Muscle layer of colon (tissue), 2 donors: ENCODE measurements around the gene SPDYE6.
"Not testable (repeated sequence)": the region's sequence is repeated elsewhere in the genome, so short reads cannot be mapped to it uniquely, and the experiment has no call there.

ENCODE experiments used
- H3K27ac ChIP-seq: one replicate; pipeline ENCODE4 v1.7.0; 2013; ENCODE audit warnings: low read depth, mild to moderate bottlenecking, low read length, moderate library complexity
- H3K27me3 ChIP-seq, 2 donors: one replicate each; pipeline ENCODE4 v1.7.0; 2013; ENCODE audit warnings: low read length in 2 of 2, mild to moderate bottlenecking in 2 of 2; ENCODE audit not compliant: insufficient read depth in 2 of 2, control insufficient read depth in 1 of 2
- H3K36me3 ChIP-seq: one replicate; pipeline ENCODE4 v1.7.0; 2013; ENCODE audit warnings: mild to moderate bottlenecking, low read length; ENCODE audit not compliant: insufficient read depth
- H3K4me1 ChIP-seq: one replicate; pipeline ENCODE4 v1.7.0; 2013; ENCODE audit warnings: mild to moderate bottlenecking, low read length; ENCODE audit not compliant: insufficient read depth
- H3K4me3 ChIP-seq, 2 donors: one replicate each; pipeline ENCODE4 v1.7.0; 2013; ENCODE audit warnings: low read length in 2 of 2, low read depth in 1 of 2, mild to moderate bottlenecking in 1 of 2, moderate library complexity in 1 of 2
- H3K9ac ChIP-seq: one replicate; pipeline ENCODE4 v1.7.0; 2013; ENCODE audit warnings: low read length
- H3K9me3 ChIP-seq: one replicate; pipeline ENCODE4 v1.7.0; 2013; ENCODE audit warnings: mild to moderate bottlenecking, low read length
- donor health status: abdominal sarcoma.
- donor health status: Adenocarcinoma of cecum.

The SPDYE6 gene

DNA sequence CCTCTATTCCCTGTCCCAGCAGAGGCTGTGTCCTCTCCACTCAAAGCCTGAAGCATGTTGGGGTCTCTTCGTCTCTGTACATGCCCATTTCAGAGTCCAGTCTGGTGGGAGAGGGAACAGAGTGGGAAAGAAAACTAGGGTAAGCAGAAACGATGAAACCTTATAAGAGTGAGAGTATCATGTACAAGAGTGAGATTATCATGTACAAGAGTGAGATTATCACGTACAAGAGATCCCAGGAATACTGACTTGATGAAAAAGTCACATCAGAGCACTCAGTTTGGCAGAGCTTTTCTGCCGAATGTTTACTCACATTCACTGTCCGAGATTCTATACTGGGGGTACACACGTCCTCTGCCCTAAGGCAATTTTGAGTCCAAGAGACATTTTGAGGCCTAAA is at the start of gene SPDYE6:
Gene SPDYE6 (minus strand): TSS at position 101 of the 400 bp plus-strand sequence. CDS start 421 bp downstream, outside the sequence.
- H3K27ac ChIP-seq, H3K4me3 ChIP-seq, H3K9ac ChIP-seq, H3K4me1 ChIP-seq, H3K27me3 ChIP-seq, H3K36me3 ChIP-seq, H3K9me3 ChIP-seq: not testable (repeated sequence)

- not testable (repeated sequence) for H3K4me3 ChIP-seq, H3K27ac ChIP-seq, H3K9ac ChIP-seq, H3K9me3 ChIP-seq, H3K4me1 ChIP-seq, H3K27me3 ChIP-seq
- H3K36me3 ChIP-seq: peaks cover 76% of the 10 kb centered on the region
Measured at GRCh38 chr7:102404862-102405188, 48.6 kb upstream of the SPDYE6 start.

- Histone ChIP-seq H3K9me3 (no peaks in the 10 kb centered on the region), H3K36me3 (peaks cover 79% of the 10 kb centered on the region)
Measured at GRCh38 chr7:102404005-102404861, 48.0 kb upstream of the SPDYE6 start.

DNA sequence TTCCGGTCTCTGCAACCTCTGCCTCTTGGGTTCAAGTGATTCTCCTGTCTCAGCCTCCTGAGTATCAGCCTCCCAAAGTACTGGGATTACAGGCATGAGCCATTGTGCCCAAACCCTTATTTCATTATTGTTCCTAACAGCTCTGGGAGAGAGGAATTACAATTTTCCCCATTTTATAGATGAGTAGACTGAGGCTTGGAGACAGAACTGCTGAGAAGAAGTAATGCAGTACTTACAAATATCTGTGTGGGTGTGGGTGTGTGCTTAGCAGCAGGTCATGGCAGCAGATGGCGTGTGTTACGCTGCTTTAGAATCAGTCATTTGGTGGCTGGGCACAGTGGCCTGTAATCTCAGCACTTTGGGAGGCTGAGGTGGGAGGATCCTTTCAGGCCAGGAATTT is 47.3 kb upstream of the SPDYE6 start:
- Histone ChIP-seq H3K36me3 (peaks cover 85% of the 10 kb centered on the region), H3K9ac (no peak overlapping the region), H3K27ac (no peak overlapping the region)

More at GRCh38 chr7:102404005-102404861, 48.0 kb upstream of the SPDYE6 start:
- Histone ChIP-seq H3K4me3 (no peak overlapping the region), H3K27me3 (no peaks in the 10 kb centered on the region), H3K4me1 (no peaks in the 10 kb centered on the region), H3K9ac (no peak overlapping the region), H3K27ac (no peak overlapping the region)

DNA sequence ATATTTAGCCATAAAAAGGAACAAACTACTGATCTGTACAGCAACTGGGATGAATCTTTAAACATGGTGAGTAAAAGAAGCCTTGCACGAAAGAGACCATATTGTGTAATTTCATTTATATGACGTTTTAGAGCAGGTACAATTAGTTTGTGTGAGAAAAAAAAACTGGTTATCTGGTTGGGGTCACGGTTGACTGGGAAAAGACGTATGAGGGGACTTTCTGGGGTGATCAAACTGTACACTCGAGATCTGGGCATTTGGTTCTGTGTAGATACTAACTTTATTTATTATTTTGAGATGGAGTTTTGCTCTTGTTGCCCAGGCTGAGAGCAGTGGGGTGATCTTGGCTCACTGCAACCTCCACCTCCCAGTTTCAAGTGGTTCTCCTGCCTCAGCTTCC is 44.1 kb upstream of the SPDYE6 start:
- Histone ChIP-seq H3K9me3 (no peaks in the 10 kb centered on the region), H3K9ac (no peak overlapping the region), H3K27ac (no peak overlapping the region), H3K4me3 (no peak overlapping the region), H3K27me3 (no peaks in the 10 kb centered on the region), H3K36me3 (peaks cover 60% of the 10 kb centered on the region), H3K4me1 (peaks cover 9% of the 10 kb centered on the region)

More for the DNA sequence above, 47.3 kb upstream of the SPDYE6 start:
- no peak overlapping the region for H3K4me3 ChIP-seq
- H3K4me1 ChIP-seq: no peaks in the 10 kb centered on the region
- H3K9me3 ChIP-seq: no peaks in the 10 kb centered on the region
- no peaks in the 10 kb centered on the region for H3K27me3 ChIP-seq

GRCh38 chr7:102398543-102398942 is 42.3 kb upstream of the SPDYE6 start:
- Histone ChIP-seq H3K27ac (no peak overlapping the region), H3K4me1 (peaks cover 10% of the 10 kb centered on the region), H3K4me3 (no peak overlapping the region), H3K27me3 (no peaks in the 10 kb centered on the region), H3K36me3 (peaks cover 43% of the 10 kb centered on the region), H3K9me3 (no peaks in the 10 kb centered on the region), H3K9ac (no peak overlapping the region)

GRCh38 chr7:102396710-102397019 is 40.4 kb upstream of the SPDYE6 start:
- H3K9me3 ChIP-seq: no peaks in the 10 kb centered on the region
- H3K4me3 ChIP-seq: peak overlapping the region; percentile 44 to 98
- peaks cover 25% of the 10 kb centered on the region for H3K36me3 ChIP-seq
- H3K4me1 ChIP-seq: peaks cover 10% of the 10 kb centered on the region
- H3K9ac ChIP-seq: peak overlapping the region; percentile 97
- peak overlapping the region; percentile 83 for H3K27ac ChIP-seq
- H3K27me3 ChIP-seq: no peaks in the 10 kb centered on the region

GRCh38 chr7:102395873-102396709 is 39.8 kb upstream of the SPDYE6 start, which contains the start of gene PRKRIP1:
Gene PRKRIP1 (plus strand): TSS chr7:102396363. CDS start chr7:102396412, 49 bp downstream.
- peaks cover 22% of the 10 kb centered on the region for H3K36me3 ChIP-seq
- peak within 1 kb of the TSS; percentile 83 for H3K27ac ChIP-seq
- peaks cover 10% of the 10 kb centered on the region for H3K4me1 ChIP-seq

GRCh38 chr7:102395592-102395872 is 39.3 kb upstream of the SPDYE6 start:
- Histone ChIP-seq H3K9me3 (no peaks in the 10 kb centered on the region), H3K4me3 (peak overlapping the region; percentile 44 to 98), H3K36me3 (peaks cover 16% of the 10 kb centered on the region), H3K4me1 (peaks cover 10% of the 10 kb centered on the region), H3K27me3 (no peaks in the 10 kb centered on the region), H3K27ac (peak overlapping the region; percentile 83), H3K9ac (peak overlapping the region; percentile 33)

More at GRCh38 chr7:102395873-102396709, 39.8 kb upstream of the SPDYE6 start, which contains the start of gene PRKRIP1:
- Histone ChIP-seq H3K27me3 (no peaks in the 10 kb centered on the region), H3K9ac (peak within 1 kb of the TSS; percentile 97), H3K4me3 (peak within 1 kb of the TSS; percentile 44 to 98), H3K9me3 (no peaks in the 10 kb centered on the region)

GRCh38 chr7:102393467-102393866 is 37.2 kb upstream of the SPDYE6 start:
- H3K36me3 ChIP-seq: no peaks in the 10 kb centered on the region
- no peak overlapping the region for H3K4me3 ChIP-seq
- peaks cover 10% of the 10 kb centered on the region for H3K4me1 ChIP-seq
- no peaks in the 10 kb centered on the region for H3K27me3 ChIP-seq
- no peak overlapping the region for H3K27ac ChIP-seq
- no peak overlapping the region for H3K9ac ChIP-seq
- H3K9me3 ChIP-seq: no peaks in the 10 kb centered on the region

DNA sequence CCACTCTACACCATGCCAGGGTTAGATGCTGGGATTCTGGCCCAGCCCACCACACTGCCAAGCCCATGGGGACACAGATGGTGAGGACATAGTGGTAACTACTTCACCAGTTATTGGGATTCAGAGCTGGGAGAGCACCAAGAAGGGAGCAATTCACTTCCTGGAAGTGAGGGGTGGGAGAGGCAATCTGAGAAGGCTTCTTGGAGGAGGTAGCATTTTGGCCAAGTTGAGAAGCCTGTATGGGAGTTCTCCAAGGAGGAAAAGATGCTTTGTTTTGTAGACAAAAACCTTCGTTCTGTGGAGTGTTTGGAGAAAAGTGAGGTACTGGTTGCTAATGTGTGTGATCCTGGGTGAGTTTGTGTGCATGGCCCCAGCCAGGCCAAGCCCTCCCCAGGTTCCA is 36.1 kb upstream of the SPDYE6 start:
- Histone ChIP-seq H3K36me3 (no peaks in the 10 kb centered on the region), H3K4me3 (no peak overlapping the region), H3K4me1 (peaks cover 9% of the 10 kb centered on the region), H3K9me3 (no peaks in the 10 kb centered on the region), H3K9ac (no peak overlapping the region), H3K27ac (no peak overlapping the region), H3K27me3 (no peaks in the 10 kb centered on the region)
